Skeletal muscle cell (primary cell): ENCODE results near the gene ENTREP3.
A peak's percentile ranks its signal among the peaks of the same experiment; 100 is the strongest.

Experiments
- DNase-seq: peaks from one replicate; pipeline ENCODE4 v3.0.0-alpha.2; 2010; ENCODE audit warnings: low read depth
- H3K4me3 ChIP-seq: 2 replicates; pipeline ENCODE4 v1.5.1; 2011; ENCODE audit warnings: low read depth, mild to moderate bottlenecking, control low read depth, low read length, moderate library complexity

Gene ENTREP3

GRCh38 chr1:155282488-155283091 lies 27.3 kb upstream of the ENTREP3 start:
- no peak overlapping the region for H3K4me3 ChIP-seq
- no peak for DNase-seq

GRCh38 chr1:155279268-155279667 lies 24.0 kb upstream of the ENTREP3 start:
- no peak overlapping the region for H3K4me3 ChIP-seq
- no peak for DNase-seq

DNA sequence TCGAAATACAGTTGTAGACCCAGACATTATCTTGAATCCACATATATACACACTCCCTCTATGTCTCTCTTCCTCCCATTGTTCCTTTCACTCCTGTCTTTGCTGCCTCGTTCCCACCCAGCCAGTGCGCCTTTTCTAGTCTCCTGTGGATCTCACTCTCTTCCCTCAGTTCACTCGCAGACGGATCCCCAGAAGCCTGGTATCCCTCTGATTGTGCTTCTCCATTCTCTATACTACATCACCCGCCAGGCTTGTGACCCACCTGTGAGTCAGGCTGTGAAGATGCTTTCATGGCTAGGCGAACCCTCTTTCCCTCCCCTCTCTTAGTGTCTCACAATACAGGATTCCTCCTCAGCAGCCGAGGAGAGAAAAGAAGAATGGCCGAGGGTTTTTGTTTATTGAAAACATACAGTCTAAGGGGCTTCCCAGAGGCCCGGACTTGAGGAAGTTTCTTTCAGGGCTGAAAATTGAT lies 23.4 kb upstream of the ENTREP3 start:
- no peak overlapping the region for H3K4me3 ChIP-seq
- no peak for DNase-seq

DNA sequence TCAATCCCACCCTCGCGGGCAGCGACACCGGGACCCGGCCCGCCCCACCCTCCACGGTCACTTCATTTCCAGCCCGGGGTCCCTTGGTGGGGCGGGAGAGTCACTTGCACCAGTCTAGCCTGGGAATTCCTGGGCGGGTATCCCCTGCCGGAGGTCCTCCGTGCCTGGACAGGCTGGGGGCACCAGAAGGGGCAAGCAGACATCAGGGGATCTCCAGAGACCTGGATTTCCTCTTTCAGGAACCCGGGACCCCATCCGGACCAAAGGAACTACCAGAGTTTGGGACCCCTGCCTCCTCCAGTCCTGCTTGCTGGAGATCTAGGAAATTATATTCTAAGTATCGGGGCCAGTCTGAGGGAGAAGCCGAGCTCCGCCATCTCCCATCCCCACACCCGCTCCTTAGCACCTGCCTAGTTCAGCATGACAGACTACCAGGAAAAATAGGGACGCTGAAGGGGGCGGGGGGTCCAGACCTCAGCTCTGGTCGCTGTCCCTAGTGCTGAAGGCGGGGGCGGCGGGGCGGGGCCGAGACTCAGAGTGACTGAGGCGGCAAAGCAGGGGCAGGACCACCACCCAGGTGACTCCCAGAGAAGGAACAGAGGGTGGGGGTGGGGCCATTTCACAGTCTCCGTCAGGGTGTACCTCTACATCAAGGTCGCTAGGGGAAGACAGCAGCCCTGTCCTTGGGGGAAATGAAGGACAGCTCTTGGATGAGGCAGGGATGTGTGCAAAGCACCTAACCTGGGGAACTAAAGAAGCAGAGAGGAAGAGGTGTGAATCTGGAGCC lies 22.8 kb upstream of the ENTREP3 start:
- DNase-seq = no peak
- H3K4me3 ChIP-seq = peak overlapping the region; percentile 69

DNA sequence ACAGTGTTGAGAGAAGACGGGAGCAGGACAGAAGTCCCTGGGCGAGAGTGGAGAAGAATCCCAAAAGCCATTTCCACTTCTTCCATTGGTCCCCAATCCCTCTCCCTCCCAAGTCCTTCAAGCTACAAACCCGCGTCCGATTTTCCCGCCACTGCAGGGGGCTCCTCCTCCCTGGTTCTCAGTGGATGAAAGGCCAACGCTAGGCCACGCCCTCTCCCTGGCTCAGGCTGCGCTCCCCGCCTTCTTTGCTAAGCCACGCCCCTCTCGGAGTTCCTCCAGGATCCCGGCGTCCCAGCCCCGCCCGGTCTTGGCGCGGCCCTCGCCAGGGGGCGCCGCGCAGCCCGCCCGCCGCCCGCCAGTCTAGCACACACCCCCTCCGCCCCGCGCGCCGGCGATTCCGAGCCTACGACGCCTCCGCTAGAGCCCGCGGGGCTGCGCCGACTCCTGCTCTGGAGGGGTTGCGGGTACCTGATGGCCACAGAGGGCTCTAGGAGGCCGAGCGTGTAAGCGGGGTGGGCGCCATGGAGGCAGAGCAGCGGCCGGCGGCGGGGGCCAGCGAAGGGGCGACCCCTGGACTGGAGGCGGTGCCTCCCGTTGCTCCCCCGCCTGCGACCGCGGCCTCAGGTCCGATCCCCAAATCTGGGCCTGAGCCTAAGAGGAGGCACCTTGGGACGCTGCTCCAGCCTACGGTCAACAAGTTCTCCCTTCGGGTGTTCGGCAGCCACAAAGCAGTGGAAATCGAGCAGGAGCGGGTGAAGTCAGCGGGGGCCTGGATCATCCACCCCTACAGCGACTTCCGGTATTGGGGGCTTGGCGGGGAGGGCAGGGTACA lies 22.0 kb upstream of the ENTREP3 start, which contains the start of gene HCN3:
TSS of gene HCN3 (plus strand) at position 394 of the 832 bp plus-strand sequence. CDS start at position 522, 128 bp downstream.
- H3K4me3 ChIP-seq = peak within 1 kb of the TSS; percentile 69
- DNase-seq = peak; percentile 75

DNA sequence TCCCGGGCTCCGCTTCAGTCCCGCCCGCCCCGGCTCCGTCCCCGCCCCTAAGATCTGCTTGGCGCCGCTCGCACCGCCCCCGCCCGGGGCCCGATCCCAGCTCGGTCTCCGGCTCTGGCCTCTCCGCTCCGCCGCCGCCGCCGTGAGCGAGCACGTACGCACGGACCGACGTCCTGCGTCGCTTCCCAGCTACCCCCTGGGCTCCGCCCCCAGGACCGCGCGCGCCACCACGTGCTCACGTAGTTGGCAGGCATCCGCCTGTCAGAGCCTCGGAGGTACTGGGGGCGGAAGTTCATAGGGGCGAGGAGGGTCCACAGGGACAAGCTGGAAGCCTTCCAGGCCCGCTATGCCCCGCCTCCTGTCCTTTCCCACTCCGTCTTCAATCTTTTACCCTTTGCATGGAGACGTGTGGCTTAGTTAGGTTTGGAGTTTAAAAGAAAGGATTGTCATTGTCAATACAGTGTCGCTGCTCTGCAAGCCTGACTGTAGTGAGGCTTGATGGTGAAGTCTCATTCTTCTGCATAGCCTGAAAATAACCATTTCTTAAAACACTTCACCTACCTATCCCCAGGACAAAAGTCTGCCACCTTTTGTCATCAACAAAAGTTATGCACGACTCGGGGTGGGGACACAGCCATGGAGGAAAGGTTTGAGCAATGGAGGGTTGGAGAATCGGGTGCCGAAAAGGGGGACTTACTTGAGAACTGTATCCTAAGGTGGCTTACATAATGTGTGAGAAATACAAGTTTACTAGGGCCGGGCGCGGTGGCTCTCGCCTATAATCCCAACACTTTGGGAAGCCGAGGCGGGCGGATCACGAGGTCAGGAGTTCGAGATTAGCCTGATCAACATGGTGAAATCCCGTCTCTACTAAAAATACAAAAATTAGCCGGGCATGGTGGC lies 18.3 kb upstream of the ENTREP3 start, which contains the start of gene CLK2:
TSS of gene CLK2 (minus strand) at position 162 of the 903 bp plus-strand sequence. CDS start 2,527 bp downstream, outside the sequence.
- H3K4me3 ChIP-seq = peak within 1 kb of the TSS; percentile 77
- peak; percentile 89 for DNase-seq

GRCh38 chr1:155272466-155273342 lies 17.4 kb upstream of the ENTREP3 start:
- peak; percentile 11 for DNase-seq
- peak overlapping the region; percentile 77 for H3K4me3 ChIP-seq

DNA sequence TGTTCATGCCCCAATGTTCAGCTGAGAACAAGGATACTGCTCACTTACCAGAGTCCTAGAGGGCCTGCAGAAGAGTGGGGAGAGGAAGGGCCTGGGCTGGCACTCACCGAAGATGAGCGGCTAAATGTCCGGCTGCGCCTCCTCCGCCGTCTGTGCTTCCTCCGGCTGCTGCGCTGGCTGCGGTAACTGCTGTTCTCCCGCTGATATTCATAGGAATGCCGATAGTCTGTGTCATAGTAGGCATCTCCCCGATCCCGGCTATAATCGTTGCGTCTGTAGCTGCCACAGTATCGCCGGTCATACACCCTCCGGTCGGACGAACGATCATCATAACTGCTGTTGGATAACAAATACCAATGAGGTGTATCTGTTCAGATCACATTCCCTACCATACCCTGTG lies 14.1 kb upstream of the ENTREP3 start:
- no peak for DNase-seq
- H3K4me3 ChIP-seq = no peak overlapping the region

- DNase-seq = no peak
- H3K4me3 ChIP-seq = no peak overlapping the region
These were observed 13.3 kb upstream of the ENTREP3 start for GRCh38 chr1:155268630-155269029.

- H3K4me3 ChIP-seq = no peak overlapping the region
- no peak for DNase-seq
These were observed 12.1 kb upstream of the ENTREP3 start for GRCh38 chr1:155267373-155267772.

DNA sequence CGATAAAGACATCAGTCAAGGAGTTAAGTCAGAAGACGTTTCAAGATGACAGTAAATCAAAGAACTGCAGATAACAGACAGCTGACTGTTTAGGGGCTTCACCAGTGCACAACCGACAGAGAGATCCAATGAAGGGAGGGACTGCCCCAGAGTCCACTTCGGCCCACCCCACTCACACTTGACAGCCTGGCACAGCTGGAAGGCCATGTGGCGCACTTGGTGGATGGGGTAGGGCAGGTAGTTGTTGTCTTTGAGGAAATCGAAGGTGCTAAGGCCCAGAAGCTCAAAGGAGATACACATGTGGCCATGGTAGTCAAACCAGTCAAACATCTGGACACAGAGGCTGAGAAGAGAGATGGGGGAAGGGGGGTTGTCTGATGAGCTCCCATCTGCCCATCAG lies 11.3 kb upstream of the ENTREP3 start:
- DNase-seq = no peak
- H3K4me3 ChIP-seq = no peak overlapping the region

DNA sequence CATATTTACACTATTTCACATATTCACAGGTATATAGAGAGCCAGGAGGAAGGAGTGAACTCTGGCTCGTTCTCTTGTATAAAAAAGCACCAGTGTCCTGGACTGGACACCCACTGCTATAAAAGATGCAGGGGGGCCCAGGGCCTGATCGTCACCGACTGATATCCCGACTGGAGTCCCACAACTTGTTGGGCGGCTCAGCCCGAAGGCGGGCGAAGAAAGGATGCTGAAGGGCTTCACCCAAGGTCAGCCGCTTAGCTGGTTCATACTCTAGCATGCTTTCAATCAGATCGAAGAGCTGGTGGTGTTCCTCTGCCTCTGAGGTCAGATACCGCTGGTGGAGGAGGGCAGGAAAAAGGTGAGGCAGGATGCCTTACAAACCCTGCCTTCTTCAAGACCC lies 7.8 kb upstream of the ENTREP3 start:
- no peak for DNase-seq
- H3K4me3 ChIP-seq = no peak overlapping the region

DNA sequence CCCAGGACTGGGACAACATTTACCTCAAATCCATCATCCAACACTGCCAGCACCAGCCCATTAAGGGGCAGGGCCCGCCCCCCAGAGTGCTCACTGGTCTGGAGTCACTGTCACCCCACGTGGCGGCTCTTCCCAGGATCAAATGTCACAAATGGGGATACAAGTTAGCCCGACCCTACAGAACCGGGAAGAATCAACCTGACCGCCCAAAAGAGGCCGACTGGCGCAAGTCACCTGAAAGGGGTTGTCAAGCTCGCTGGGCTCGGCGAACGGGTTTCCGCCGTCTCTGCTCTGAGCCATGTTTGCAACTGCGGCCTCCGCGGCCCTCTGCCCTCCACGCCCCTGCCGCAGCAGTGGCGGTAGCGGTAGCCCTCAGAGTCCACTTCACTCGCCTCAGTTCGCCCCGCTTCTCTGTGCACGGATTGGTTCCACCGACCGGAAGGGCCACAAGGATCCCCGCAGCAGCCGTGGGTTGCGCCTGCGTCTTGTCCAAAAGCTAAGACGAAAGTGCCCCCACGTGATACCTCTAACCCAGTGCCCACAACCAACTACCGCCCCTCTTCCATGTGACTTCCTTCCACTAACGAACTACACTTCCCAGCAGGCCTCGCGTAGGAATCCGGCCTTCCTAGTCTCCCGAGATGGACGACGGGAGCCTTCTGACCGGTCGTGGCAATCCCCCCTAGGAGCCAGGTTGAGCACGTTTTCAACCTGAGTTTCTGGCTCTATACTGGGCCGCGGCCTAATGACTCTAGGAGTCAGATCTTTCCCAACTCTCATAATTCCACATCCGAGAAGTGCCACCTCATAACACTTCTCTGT lies 6.8 kb upstream of the ENTREP3 start, which contains the start of gene SCAMP3:
TSS of gene SCAMP3 (minus strand) at position 509 of the 822 bp plus-strand sequence. CDS start at position 300, 209 bp downstream.
- peak within 1 kb of the TSS; percentile 81 for H3K4me3 ChIP-seq
- DNase-seq = peak; percentile 95

- H3K4me3 ChIP-seq = peak overlapping the region; percentile 81
- DNase-seq = no peak
These were observed 6.2 kb upstream of the ENTREP3 start for GRCh38 chr1:155261493-155261851.

DNA sequence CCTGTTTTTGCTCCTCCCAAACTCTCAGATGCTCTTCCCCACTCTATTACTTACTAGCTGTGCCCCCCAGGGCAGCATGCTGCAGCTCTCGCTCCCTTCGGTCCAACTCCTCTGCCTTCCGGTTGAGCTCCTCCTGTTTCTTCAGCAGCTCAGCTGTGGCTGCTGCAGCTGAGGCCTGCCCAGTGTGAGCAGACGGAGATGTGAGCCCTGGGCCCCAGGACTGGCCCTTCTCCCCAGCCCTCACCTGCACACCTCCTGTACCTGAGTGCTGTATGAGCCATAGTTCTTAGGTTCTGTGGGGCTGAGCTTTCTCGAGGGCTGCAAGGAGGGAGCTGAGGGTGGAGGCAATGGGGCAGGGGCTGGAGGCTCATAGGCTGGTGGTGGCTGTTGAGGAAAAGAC lies 5.0 kb upstream of the ENTREP3 start:
- no peak for DNase-seq
- no peak overlapping the region for H3K4me3 ChIP-seq

DNA sequence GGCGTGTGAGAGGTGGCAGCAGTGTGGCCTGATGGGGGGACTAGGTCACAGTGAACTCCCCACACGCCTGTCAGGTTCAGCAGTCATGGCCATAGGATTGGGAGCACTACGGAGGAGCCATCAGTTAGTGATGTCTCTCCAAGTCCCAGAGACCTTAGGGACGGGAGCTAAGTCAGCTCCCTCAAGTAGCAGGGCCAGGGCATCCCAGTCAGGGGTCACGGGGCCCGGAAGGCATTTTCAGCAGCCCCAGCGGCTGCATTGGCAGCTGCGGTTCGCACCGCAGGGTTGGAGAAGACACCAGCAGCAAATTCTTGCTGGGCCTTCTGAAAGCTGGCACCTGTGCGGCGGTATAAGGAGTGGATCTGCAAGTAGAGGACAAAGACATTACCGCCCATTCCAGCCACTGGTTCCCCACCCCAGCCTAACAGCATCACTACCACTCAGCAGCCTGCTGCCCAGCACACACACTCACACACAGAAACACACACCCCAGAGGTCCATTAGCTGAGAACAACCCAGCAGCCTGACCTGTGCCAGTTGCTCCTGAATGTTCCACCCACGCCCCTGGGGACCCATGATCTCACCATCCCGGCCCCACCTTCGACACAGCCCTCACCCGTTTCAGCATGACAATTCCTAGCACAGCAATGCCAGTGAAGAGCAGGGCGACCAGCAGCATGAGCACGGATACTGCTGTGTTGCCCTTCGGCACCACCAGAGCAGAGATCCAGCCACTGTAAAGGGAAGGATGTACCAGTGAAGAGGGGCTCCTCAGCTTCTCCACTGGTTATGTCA lies 972 bp upstream of the ENTREP3 start:
- H3K4me3 ChIP-seq = peak overlapping the region; percentile 81
- no peak for DNase-seq
